ENCODE results near the gene NTSR1. TPM values are rescaled to one million over a fixed set of nuclear protein-coding genes. Genes with fewer than 3 reads are reported as not detected.

The NTSR1 gene
- polyA plus RNA-seq, 3 donors: 0.35 to 2.5 (median 0.40) TPM

DNA sequence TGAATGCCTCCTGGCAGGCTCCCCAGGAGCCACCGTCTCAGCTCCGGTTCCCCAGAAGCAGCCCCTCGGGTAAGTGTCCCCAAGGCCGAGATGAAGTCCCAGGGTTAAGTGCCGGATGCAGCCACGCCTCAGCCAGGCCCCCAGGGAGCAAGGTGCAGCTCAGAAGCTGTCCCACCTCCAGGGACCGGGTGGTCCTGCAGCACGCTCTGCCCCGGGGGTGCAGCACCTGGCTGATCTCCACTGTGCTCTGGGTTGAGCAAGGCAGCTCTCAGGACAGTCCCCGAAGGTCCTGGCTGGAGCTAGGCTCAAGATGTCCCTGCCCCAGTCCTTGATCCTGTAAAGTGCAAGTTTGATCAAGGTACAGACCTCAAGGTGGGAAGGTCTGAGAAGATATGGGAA is 15.1 kb upstream of the NTSR1 start:
- no peaks in the 10 kb centered on the region for H4K20me1 ChIP-seq (ENCODE audit: insufficient read depth, low read length)
- no peaks in the 10 kb centered on the region for H3K79me2 ChIP-seq (ENCODE audit: insufficient read depth, low read length)
- H3K4me1 Mint-ChIP-seq: peaks cover 39% of the 10 kb centered on the region
- WGBS (ENCODE audit: insufficient coverage): 83% methylated on average over 10 of the region's 10 CpGs
- H3K4me1 ChIP-seq (ENCODE audit: control insufficient read depth in 1 of 2, insufficient read depth in 2 of 2, low read length in 2 of 2): peaks cover 33 to 43% of the 10 kb centered on the region in 2 donors
- intact Hi-C loops (cut with micrococcal nuclease): no loop called here
- H3K9me3 ChIP-seq (replicated peaks in 1 of 2; ENCODE audit: control insufficient read depth in 1 of 2, insufficient read depth in 1 of 2, low read length in 2 of 2): no peaks in the 10 kb centered on the region
- H3K27me3 Mint-ChIP-seq (ENCODE audit: low read depth in 3 of 3): peaks cover 2 to 19% (median 9%) of the 10 kb centered on the region in 3 donors
- no peak overlapping the region for H3K4me2 ChIP-seq (replicated peaks; ENCODE audit: extremely low read depth, low read length, poor library complexity, severe bottlenecking)
- no peak for DNase-seq
- no peak overlapping the region for H3K9ac ChIP-seq (ENCODE audit: insufficient read depth, low read length, poor library complexity, severe bottlenecking)
- H3K36me3 Mint-ChIP-seq: no peaks in the 10 kb centered on the region
- no peak overlapping the region for H2AFZ ChIP-seq (ENCODE audit: insufficient read depth, low read depth, low read length, poor library complexity, severe bottlenecking)
- no peak for TF ChIP-seq CTCF (IDR thresholded peaks at IDR 0.05)
- H3K27ac Mint-ChIP-seq: no peak overlapping the region
- no peaks in the 10 kb centered on the region for H3K27me3 ChIP-seq (ENCODE audit: control insufficient read depth in 2 of 2, insufficient read depth in 2 of 2, low read length in 2 of 2)
- H3K9me3 Mint-ChIP-seq: peaks cover 0 to 1% (median 0%) of the 10 kb centered on the region in 7 donors
- H3K27ac ChIP-seq (ENCODE audit: low read depth in 1 of 2, low read length in 2 of 2): no peak overlapping the region
- H3K4me3 Mint-ChIP-seq: peak overlapping the region in 1 of 2 donors; percentile 30
- H3K4me3 ChIP-seq (replicated peaks in 1 of 3; ENCODE audit: low read depth in 2 of 3, low read length in 3 of 3): no peak overlapping the region
- no peaks in the 10 kb centered on the region for H3K36me3 ChIP-seq (replicated peaks in 1 of 2; ENCODE audit: control insufficient read depth in 1 of 2, insufficient read depth in 2 of 2, low read length in 2 of 2)

- TF ChIP-seq CTCF (IDR thresholded peaks at IDR 0.05): no peak
- Mint-ChIP-seq H3K27ac (no peak overlapping the region), H3K36me3 (no peaks in the 10 kb centered on the region), H3K27me3 (ENCODE audit: low read depth in 3 of 3) (peaks cover 2 to 20% (median 7%) of the 10 kb centered on the region in 3 donors), H3K4me3 (no peak overlapping the region), H3K9me3 (peaks cover 0 to 2% (median 0%) of the 10 kb centered on the region in 7 donors), H3K4me1 (peaks cover 34% of the 10 kb centered on the region)
- Histone ChIP-seq H3K9me3 (replicated peaks in 1 of 2; ENCODE audit: control insufficient read depth in 1 of 2, insufficient read depth in 1 of 2, low read length in 2 of 2) (no peaks in the 10 kb centered on the region), H2AFZ (ENCODE audit: insufficient read depth, low read depth, low read length, poor library complexity, severe bottlenecking) (no peak overlapping the region), H3K4me1 (ENCODE audit: control insufficient read depth in 1 of 2, insufficient read depth in 2 of 2, low read length in 2 of 2) (peaks cover 29 to 37% of the 10 kb centered on the region in 2 donors), H3K4me2 (replicated peaks; ENCODE audit: extremely low read depth, low read length, poor library complexity, severe bottlenecking) (no peak overlapping the region), H3K4me3 (replicated peaks in 1 of 3; ENCODE audit: low read depth in 2 of 3, low read length in 3 of 3) (no peak overlapping the region), H3K36me3 (replicated peaks in 1 of 2; ENCODE audit: control insufficient read depth in 1 of 2, insufficient read depth in 2 of 2, low read length in 2 of 2) (no peaks in the 10 kb centered on the region), H3K27me3 (ENCODE audit: control insufficient read depth in 2 of 2, insufficient read depth in 2 of 2, low read length in 2 of 2) (no peaks in the 10 kb centered on the region), H3K79me2 (ENCODE audit: insufficient read depth, low read length) (no peaks in the 10 kb centered on the region), H4K20me1 (ENCODE audit: insufficient read depth, low read length) (no peaks in the 10 kb centered on the region), H3K27ac (ENCODE audit: low read depth in 1 of 2, low read length in 2 of 2) (no peak overlapping the region), H3K9ac (ENCODE audit: insufficient read depth, low read length, poor library complexity, severe bottlenecking) (no peak overlapping the region)
- no peak for DNase-seq
- intact Hi-C loops (cut with micrococcal nuclease): no loop called here
- 96% methylated on average over 9 of the region's 10 CpGs for WGBS (ENCODE audit: insufficient coverage)
These were observed 14.5 kb upstream of the NTSR1 start for GRCh38 chr20:62694106-62694505.
